Activated CD4-positive, alpha-beta T cell treated with anti-CD3 and anti-CD28 coated beads for 36 hours (primary cell): ENCODE data around the gene SLFN12L. TPM values are rescaled to one million over a fixed set of nuclear protein-coding genes. Genes with fewer than 3 reads are reported as not detected.
A peak's percentile ranks its signal among the peaks of the same experiment; 100 is the strongest.

Experiments used
- ATAC-seq: fragments of 200-7000 bp; cut with Tn5 transposase; one replicate; pipeline ENCODE4 v1.10.0; 2021; ENCODE audit warnings: mild to moderate bottlenecking, moderate library complexity
- CTCF ChIA-PET: fragments of 350-600 bp; sonication (Branson Sonifier 250); formaldehyde crosslinking; loops from one replicate; lab custom pipeline; 2021; ENCODE audit warnings: antibody characterized with exemption; lab: Charles Lee
- POLR2A ChIA-PET: fragments of 350-600 bp; sonication (Branson Sonifier 250); formaldehyde crosslinking; loops from one replicate; lab custom pipeline; 2021; ENCODE audit warnings: antibody characterized with exemption, inconsistent platforms; lab: Charles Lee
- DNase-seq: peaks from one replicate; pipeline ENCODE4 v3.0.0-alpha.2; 2020
- H3K27ac Mint-ChIP-seq: one replicate; pipeline ENCODE4 v1.8.0; 2021; ENCODE audit warnings: mixed read lengths
- H3K27me3 Mint-ChIP-seq: one replicate; pipeline ENCODE4 v1.8.0; 2021; ENCODE audit warnings: mixed read lengths
- H3K36me3 Mint-ChIP-seq: one replicate; pipeline ENCODE4 v1.8.0; 2021; ENCODE audit warnings: low read depth, mixed read lengths
- H3K4me1 Mint-ChIP-seq: one replicate; pipeline ENCODE4 v1.8.0; 2021; ENCODE audit warnings: mixed read lengths
- H3K4me3 Mint-ChIP-seq: one replicate; pipeline ENCODE4 v1.8.0; 2021; ENCODE audit warnings: mild to moderate bottlenecking, moderate library complexity, mixed read lengths
- H3K9me3 Mint-ChIP-seq: one replicate; pipeline ENCODE4 v1.8.0; 2021; ENCODE audit warnings: low read depth, mixed read lengths
- intact Hi-C, 2 experiments: fragments of 100-400 bp; cut with DNase I in 1 of 2; cut with micrococcal nuclease in 1 of 2; formaldehyde crosslinking; loops; one replicate each; pipeline versions ENCODE4 v1.14.2 to v1.15.1; 2022 to 2024; cut with DNase I, micrococcal nuclease
- total RNA-seq, 2 experiments: library from RNA; stranded (reverse); gene quantifications; one replicate each; pipeline ENCODE4 v1.2.3, GENCODE V29; 2021

SLFN12L gene
- total RNA-seq, 2 experiments from 2014 or later, result 23.3 to 23.7 TPM

DNA sequence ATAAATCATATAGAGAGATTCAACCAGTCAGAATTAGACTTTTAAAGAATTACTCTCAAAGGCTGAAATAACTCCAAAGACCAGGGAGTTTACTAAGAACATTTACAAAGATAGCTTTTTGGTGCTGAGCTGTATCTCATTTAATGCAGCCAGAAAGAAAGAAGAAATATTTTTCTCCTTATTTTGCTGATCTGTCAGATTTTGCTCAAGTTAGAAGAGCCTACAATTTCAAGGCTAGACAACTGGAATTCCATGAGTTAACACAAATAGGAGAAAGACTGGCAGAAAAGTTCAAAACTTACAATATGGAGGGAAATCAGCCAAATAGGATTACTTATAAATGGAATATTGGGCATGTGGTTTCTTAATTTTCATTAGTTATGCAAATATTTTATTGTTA, 99.0 kb downstream of the SLFN12L start:
- POLR2A ChIA-PET, result interaction anchor here (0.7 kb wide), 1 partner anchor 364 kb away, joined by 7 read pairs; no protein-coding TSS in a partner anchor
- H3K36me3 Mint-ChIP-seq, result no peaks in the 10 kb centered on the region
- CTCF ChIA-PET, result no interaction called here

DNA sequence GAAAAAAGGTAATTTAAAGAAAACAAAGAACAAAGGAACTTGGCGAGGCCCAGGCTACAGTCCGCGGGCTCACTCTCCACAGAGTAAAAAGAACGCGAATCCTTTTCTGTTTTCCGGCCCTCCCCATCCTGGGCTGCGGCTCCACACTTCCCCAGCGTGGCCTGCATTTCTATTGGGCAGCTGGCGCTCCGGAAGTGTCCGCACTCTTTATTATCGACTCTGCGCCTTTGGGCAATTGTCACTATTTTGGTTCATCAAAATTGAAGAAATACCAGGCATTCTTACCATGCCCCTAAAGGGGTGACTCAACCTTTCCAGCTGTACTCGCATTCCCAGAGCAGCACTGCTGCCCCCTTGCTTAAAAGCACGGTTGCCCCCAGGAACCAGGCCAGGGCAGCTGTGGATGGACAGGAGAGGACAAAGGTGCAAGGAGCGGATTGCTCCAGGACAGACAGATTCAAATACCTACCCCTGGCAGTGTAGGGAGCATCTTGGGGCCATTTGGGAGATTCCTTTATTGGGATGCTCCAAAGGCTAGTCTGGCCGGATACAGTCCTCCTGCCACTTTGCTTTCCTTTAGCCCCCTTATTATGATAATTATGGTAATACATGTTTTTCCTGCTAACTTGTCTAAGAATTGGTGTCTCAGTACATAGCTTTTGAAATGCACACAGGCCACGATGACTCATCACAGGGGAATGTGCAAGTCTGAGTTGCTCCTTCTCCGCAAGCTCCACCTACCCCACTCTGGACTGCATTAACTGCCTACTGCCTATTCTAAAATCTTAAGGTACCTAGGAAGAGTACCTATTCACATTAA, 104.2 kb downstream of the SLFN12L start:
- H3K4me3 Mint-ChIP-seq, result peak overlapping the region; percentile 90

More for the DNA sequence above, 99.0 kb downstream of the SLFN12L start:
- intact Hi-C loops, result loop anchor here in 1 of 2 experiments (10.0 kb wide), 1 partner anchor 366 kb away; the partner anchor contains the start of gene TAF15
- H3K4me3 Mint-ChIP-seq, result no peak overlapping the region
- H3K9me3 Mint-ChIP-seq, result no peaks in the 10 kb centered on the region
- no peaks in the 10 kb centered on the region for H3K27me3 Mint-ChIP-seq
- H3K27ac Mint-ChIP-seq, result no peak overlapping the region
- H3K4me1 Mint-ChIP-seq, result peaks cover 7% of the 10 kb centered on the region
- no peak for DNase-seq
- no peak for ATAC-seq

DNA sequence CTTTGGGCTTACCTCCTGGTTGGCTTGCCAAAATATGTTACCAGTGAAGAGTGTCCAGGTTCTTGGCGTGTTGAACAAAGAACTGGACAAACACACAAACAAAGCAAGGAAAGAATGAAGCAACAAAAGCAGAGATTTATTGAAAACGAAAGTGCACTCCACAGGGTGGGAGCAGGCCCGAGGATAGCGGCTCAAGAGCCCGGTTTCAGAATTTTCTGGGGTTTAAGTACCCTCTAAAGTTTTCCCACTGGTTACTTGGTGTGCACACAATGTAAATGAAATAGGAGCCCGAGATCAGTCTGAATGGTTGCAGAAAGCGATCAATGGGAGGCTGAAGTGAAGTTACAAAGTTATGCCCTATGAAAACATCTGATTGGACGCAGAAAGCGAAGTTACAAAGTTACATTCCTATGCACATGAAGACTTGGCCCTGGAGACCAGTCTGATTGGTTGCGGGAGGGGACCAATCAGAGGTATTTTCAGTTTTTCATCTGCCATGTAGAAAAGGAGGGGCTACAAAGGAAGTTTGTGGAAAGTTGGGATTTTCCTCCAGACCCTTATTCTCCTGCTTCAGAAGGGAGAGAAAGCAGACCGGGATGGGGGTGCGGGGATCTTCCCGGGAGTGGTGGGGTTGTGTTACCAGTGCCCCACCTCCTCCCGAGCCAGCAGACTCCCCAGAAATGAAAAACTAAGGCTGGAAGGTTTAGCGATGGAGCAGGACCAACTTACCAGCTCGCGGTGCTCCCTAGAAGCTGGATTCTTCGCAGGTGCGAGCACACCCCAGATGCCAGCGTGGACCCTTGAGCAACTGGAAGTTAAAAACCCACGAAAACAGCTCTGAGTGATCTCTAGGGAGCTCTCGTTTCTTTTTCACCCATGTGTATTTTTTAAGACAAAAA, 105.1 kb downstream of the SLFN12L start, which contains the start of gene SLFN12:
SLFN12 (minus strand) TSS at position 325 of the 899 bp plus-strand sequence. CDS start 9,472 bp downstream, outside the sequence.
- Mint-ChIP-seq H3K4me1 (peaks cover 40% of the 10 kb centered on the region), H3K9me3 (no peaks in the 10 kb centered on the region), H3K27me3 (no peaks in the 10 kb centered on the region), H3K27ac (peak within 1 kb of the TSS; percentile 98), H3K36me3 (peaks cover 2% of the 10 kb centered on the region), H3K4me3 (peak within 1 kb of the TSS; percentile 90)
- DNase-seq (peak; percentile 63), ATAC-seq (peak; percentile 83)
- intact Hi-C loops, result loop anchor here in 1 of 2 experiments (1.0 to 10.0 kb wide), 7 partner anchors 16 to 372 kb away; partner anchors contain the start of genes NLE1, SLFN11, SLFN12L and SLFN13
- ChIA-PET POLR2A (interaction anchor here (1.7 kb wide), 1 partner anchor 59 kb away, joined by 7 read pairs; the partner anchor contains the start of gene SLFN11), CTCF (interaction anchor here (0.8 to 1.9 kb wide), 4 partner anchors 23 to 195 kb away, joined by 3 to 6 read pairs (median 4); no protein-coding TSS in a partner anchor)

More for the DNA sequence above, 104.2 kb downstream of the SLFN12L start:
- ATAC-seq, result peak; percentile 93
- Mint-ChIP-seq H3K36me3 (no peaks in the 10 kb centered on the region), H3K4me1 (peaks cover 35% of the 10 kb centered on the region), H3K27me3 (no peaks in the 10 kb centered on the region), H3K9me3 (no peaks in the 10 kb centered on the region), H3K27ac (peak overlapping the region; percentile 98)
- POLR2A ChIA-PET, result interaction anchor here (0.6 to 1.7 kb wide), 5 partner anchors 55 to 292 kb away, joined by 3 to 7 read pairs (median 4); partner anchors contain the start of gene SLFN11
- intact Hi-C loops, result loop anchor here in 1 of 2 experiments (1.0 to 10.0 kb wide), 7 partner anchors 15 to 372 kb away; partner anchors contain the start of genes NLE1, SLFN11, SLFN12L and SLFN13
- DNase-seq, result peak; percentile 84
- CTCF ChIA-PET, result interaction anchor here (0.8 to 1.9 kb wide), 4 partner anchors 22 to 196 kb away, joined by 3 to 6 read pairs (median 4); no protein-coding TSS in a partner anchor

DNA sequence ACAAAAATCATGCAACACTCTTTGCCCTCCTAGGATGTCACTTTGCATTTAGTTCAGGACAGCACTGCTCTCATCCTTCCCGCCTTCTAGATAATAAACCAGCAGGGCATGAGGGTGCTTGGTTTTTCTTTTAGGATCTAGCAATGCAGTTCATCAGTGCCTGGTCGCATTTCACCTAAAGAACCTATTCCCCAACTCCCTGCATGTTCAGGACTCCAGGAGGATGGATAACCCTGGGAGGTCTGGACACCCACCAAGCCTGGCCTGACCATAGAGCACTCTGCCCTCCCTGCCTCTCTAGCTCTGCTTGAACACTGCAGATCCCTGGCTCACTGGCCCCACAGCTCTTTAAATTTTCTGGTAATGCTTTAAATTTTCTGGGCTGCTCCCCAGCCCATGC, 107.8 kb downstream of the SLFN12L start:
- Mint-ChIP-seq H3K27ac (no peak overlapping the region), H3K36me3 (peaks cover 2% of the 10 kb centered on the region), H3K4me1 (peaks cover 40% of the 10 kb centered on the region), H3K4me3 (no peak overlapping the region), H3K9me3 (no peaks in the 10 kb centered on the region), H3K27me3 (no peaks in the 10 kb centered on the region)
- ChIA-PET CTCF (interaction anchor here (0.5 to 0.6 kb wide), 2 partner anchors 172 to 1047 kb away, joined by 3 to 4 read pairs; no protein-coding TSS in a partner anchor), POLR2A (interaction anchor here (0.5 kb wide), 1 partner anchor 9 kb away, joined by 8 read pairs; no protein-coding TSS in a partner anchor)
- DNase-seq, result no peak
- intact Hi-C loops, result loop anchor here in 1 of 2 experiments (10.0 kb wide), 1 partner anchor 375 kb away; the partner anchor contains the start of gene TAF15
- no peak for ATAC-seq

DNA sequence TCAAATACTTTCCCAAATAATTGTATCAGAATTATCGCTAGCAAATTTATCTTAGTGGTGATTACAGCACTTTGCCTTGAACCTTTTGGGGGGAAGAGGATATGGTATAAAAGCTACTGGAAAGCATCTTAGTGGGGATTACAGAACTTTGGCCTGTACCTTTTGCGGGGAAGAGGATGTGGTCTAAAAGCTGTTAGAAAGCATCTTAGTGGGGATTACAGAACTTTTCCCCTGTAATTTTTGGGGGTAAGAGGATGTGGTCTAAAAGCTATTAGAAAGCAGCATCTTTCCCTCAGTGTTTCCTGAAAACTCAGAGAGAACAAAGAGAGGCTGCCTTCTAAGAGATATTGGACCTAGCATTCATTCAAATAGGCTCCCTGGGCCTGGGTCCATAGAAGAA, 109.2 kb downstream of the SLFN12L start:
- intact Hi-C loops, result no loop called here
- ATAC-seq, result no peak
- Mint-ChIP-seq H3K36me3 (peaks cover 2% of the 10 kb centered on the region), H3K9me3 (no peaks in the 10 kb centered on the region), H3K4me1 (peaks cover 31% of the 10 kb centered on the region), H3K27me3 (no peaks in the 10 kb centered on the region), H3K27ac (no peak overlapping the region), H3K4me3 (no peak overlapping the region)
- no peak for DNase-seq
- ChIA-PET CTCF (no interaction called here), POLR2A (no interaction called here)

DNA sequence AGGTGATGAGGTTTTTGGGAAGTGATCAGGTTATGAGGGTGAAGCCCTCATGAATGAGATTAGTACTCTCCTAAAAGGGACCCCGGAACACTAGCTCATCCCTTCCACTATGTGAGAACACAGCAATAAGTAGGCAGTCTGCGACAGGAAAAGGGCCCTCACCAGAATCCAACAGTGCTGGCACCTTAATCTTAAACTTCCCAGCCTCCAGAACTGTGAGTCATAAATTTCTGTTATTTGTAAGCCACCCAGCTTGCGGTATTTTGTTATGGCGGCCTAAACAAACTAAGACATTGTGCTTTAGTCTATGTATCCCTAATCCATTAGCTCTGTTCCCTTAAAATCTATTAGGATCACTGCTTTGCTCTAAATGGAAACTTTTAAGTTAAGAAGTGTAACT, 113.7 kb downstream of the SLFN12L start:
- intact Hi-C loops, result no loop called here
- H3K27ac Mint-ChIP-seq, result no peak overlapping the region
- ATAC-seq (no peak), DNase-seq (no peak)
- peaks cover 7% of the 10 kb centered on the region for H3K36me3 Mint-ChIP-seq
- no peak overlapping the region for H3K4me3 Mint-ChIP-seq
- CTCF ChIA-PET, result interaction anchor here (0.7 kb wide), 1 partner anchor 507 kb away, joined by 3 read pairs; no protein-coding TSS in a partner anchor
- peaks cover 10% of the 10 kb centered on the region for H3K4me1 Mint-ChIP-seq
- H3K27me3 Mint-ChIP-seq, result no peaks in the 10 kb centered on the region
- no peaks in the 10 kb centered on the region for H3K9me3 Mint-ChIP-seq
- POLR2A ChIA-PET, result no interaction called here

Other genes with a start within 250 kb of the SLFN12L start
- 10 to 100 TPM; 63.7 to 67.9 TPM for gene SLFN11, start 164.1 kb downstream of the SLFN12L start, total RNA-seq
- gene SLFN12, start 105.2 kb downstream of the SLFN12L start, total RNA-seq, result 1 to 10 TPM; 5.4 TPM
- gene SLFN13, start 88.9 kb downstream of the SLFN12L start, total RNA-seq, result 10 to 100 TPM; 18.6 to 22.5 TPM
- gene SLFN14, start 23.1 kb upstream of the SLFN12L start, total RNA-seq, result not detected
- gene PEX12, start 40.9 kb upstream of the SLFN12L start, total RNA-seq, result 1 to 10 TPM; 5.7 to 6.1 TPM
- gene AP2B1, start 49.6 kb upstream of the SLFN12L start, total RNA-seq, result 100 to 1,000 TPM; 166 to 184 TPM
- 1 to 10 TPM; 2.7 to 4.0 TPM for gene RASL10B, start 194.0 kb upstream of the SLFN12L start, total RNA-seq
- gene GAS2L2, start 215.6 kb upstream of the SLFN12L start, total RNA-seq, result under 1 TPM in 1 of 2 experiments, not detected in 1; 0.07 TPM
- gene C17orf50, start 223.2 kb upstream of the SLFN12L start, total RNA-seq, result not detected